GM19455 (cell line): Measurements from ENCODE around the gene ITGA2.
"Not testable (repeated sequence)": the region's sequence is repeated elsewhere in the genome, so short reads cannot be mapped to it uniquely, and the experiment has no call there.

Experiments used
- ATAC-seq: cut with Tn5 transposase; IDR thresholded peaks from one replicate; pipeline ENCODE4 v1.9.1; 2021; ENCODE audit not compliant: unreplicated experiment

ITGA2 gene

GRCh38 chr5:53095217-53095616 is 106.1 kb downstream of the ITGA2 start:
- no peak for ATAC-seq

- peak; percentile 90 for ATAC-seq
These were observed 106.9 kb downstream of the ITGA2 start for GRCh38 chr5:53095931-53096525.

GRCh38 chr5:53099546-53099945 is 110.4 kb downstream of the ITGA2 start:
- no peak for ATAC-seq

GRCh38 chr5:53100606-53101005 is 111.5 kb downstream of the ITGA2 start:
- no peak for ATAC-seq

GRCh38 chr5:53105611-53106300 is 116.6 kb downstream of the ITGA2 start:
- no peak for ATAC-seq

GRCh38 chr5:53109056-53109442 is 119.9 kb downstream of the ITGA2 start:
- ATAC-seq: peak; percentile 16

- ATAC-seq: peak; percentile 95
These were observed 120.4 kb downstream of the ITGA2 start, which contains the start of gene MOCS2 for GRCh38 chr5:53109443-53110127. Gene MOCS2, minus strand, starts transcription at chr5:53109757. Its CDS starts 2,583 bp downstream, at chr5:53107174.

- ATAC-seq: peak; percentile 16
These were observed 121.0 kb downstream of the ITGA2 start for GRCh38 chr5:53110156-53110555.

GRCh38 chr5:53111139-53111538 is 122.0 kb downstream of the ITGA2 start:
- no peak for ATAC-seq

GRCh38 chr5:53112307-53112706 is 123.2 kb downstream of the ITGA2 start:
- not testable (repeated sequence) for ATAC-seq

- no peak for ATAC-seq
These were observed 123.8 kb downstream of the ITGA2 start for GRCh38 chr5:53112909-53113308.

GRCh38 chr5:53113947-53114346 is 124.8 kb downstream of the ITGA2 start:
- ATAC-seq: no peak

- no peak for ATAC-seq
These were observed 125.8 kb downstream of the ITGA2 start for GRCh38 chr5:53114988-53115387.

- no peak for ATAC-seq
These were observed 127.4 kb downstream of the ITGA2 start for GRCh38 chr5:53116597-53116996.

GRCh38 chr5:53118879-53119278 is 129.7 kb downstream of the ITGA2 start:
- ATAC-seq: no peak

- no peak for ATAC-seq
These were observed 131.0 kb downstream of the ITGA2 start for GRCh38 chr5:53120165-53120564.

GRCh38 chr5:53123702-53124101 is 134.6 kb downstream of the ITGA2 start:
- no peak for ATAC-seq

- ATAC-seq: no peak
These were observed 137.4 kb downstream of the ITGA2 start for GRCh38 chr5:53126521-53126920.

GRCh38 chr5:53127107-53127506 is 138.0 kb downstream of the ITGA2 start:
- no peak for ATAC-seq

GRCh38 chr5:53128481-53128880 is 139.3 kb downstream of the ITGA2 start:
- ATAC-seq: no peak

- ATAC-seq: no peak
These were observed 141.1 kb downstream of the ITGA2 start for GRCh38 chr5:53130266-53130665.

GRCh38 chr5:53133020-53133419 is 143.9 kb downstream of the ITGA2 start:
- ATAC-seq: no peak
